ENCODE data around the gene PRKAR1A.

PRKAR1A gene

DNA sequence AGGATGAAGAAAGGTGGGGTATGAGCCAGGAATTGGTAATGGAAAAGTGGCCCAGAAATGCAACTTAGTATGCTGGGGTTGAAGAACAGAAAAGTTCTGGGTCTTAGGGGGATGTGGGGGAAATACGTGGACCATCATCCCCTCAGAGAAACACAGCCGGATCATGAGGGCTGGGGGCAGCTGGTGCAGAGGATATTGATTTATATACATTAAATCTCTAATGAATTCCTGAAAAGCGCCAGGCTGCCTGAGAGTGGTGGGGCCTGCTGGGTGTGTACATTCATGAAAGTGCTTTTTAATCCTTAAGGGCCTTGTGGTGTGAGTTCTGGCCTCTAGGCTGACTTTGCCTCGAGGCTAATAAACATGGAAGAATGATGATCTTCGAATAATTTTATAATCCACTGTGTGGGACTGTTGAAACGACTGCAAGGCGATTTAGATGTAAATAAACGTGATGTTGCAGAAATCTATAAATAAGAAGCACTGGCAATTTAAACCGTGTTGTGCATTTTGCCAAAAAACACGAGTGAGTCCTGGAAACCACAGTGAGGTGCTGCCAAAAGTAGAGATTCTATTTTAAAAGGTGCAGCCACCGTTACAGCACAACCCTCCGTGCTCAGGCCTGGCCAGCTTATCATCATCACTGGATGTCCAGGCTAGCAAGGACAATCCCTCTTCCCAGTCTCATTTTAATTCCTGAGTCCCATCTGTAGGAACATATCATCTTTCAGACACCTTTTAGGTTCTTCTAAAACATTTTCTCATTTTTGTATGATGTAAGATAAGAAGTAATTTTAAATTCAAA is 32.1 kb downstream of the PRKAR1A start:
- no peak for DNase-seq

DNA sequence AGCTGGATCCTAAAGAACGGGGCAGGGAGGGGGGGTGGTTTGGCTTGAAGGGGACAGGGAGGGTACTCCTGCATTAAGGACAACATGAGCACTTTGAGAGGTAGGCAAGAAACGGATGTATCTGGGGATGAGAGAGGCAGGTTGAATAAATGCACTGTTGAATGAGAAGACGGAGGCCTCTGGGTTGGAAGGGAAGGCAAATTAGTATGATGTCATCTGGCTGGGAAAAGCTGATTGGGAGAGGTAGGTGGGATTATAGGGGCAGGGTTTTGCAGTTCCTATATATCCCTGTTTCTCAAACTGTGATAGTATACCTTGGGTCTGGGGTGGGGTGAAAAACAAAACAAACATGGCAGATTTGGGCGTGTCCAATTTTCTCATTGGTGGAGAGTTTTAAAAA is 44.3 kb downstream of the PRKAR1A start:
- no peak for DNase-seq

DNA sequence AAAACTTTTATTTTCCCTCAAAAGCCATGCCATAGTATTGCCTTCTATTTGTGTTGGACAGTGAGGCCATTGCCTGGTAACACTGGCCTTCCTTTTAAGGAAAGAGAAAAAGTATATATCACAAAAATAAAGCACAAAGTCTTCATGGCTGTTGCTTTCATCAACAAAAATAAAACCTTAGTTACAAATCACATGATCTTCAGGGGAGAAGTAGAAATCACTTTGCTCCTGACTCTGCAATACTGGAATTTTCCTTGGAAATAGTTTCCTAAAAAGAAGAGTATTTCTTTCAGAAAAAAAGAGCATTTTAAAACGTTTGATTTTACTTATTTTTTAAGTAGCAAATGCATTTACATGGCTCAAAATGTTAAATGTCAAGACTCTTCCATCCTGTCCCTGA is 47.1 kb downstream of the PRKAR1A start:
- no peak for DNase-seq

DNA sequence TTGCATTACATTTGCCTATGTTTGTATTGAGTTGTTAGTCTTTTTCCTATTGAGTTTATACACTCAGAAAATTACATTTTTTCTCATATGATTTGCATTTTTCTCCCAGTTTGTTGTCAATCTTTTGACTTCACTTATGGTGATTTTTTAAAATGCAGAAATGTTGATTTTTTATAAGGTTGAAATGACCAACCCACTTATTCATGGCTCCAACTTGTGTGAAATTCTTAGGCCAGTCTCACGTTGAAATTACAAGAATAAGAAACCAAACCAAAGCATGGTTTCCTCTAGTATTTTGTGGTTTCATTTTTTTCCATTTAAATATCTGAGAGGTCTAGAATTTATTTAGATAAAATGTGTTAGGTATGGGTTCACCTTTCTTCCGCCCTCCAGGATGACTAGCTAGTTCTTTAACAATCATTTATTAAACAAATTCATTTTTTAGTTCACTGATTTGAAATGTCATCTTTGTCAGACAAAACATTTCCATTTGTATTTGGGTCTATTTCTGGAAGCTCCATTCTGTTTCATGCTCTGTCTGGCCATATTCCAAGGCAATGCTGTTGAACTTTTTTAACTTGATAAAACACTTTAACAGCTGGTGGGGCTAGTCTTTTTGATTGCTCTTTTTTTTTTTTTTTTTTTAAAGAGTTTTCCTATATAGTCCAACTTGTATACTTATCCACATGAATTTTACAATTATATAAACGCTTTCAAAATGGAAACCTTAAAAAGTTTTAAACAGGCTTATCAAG is 48.9 kb downstream of the PRKAR1A start:
- peak; percentile 39 for DNase-seq

DNA sequence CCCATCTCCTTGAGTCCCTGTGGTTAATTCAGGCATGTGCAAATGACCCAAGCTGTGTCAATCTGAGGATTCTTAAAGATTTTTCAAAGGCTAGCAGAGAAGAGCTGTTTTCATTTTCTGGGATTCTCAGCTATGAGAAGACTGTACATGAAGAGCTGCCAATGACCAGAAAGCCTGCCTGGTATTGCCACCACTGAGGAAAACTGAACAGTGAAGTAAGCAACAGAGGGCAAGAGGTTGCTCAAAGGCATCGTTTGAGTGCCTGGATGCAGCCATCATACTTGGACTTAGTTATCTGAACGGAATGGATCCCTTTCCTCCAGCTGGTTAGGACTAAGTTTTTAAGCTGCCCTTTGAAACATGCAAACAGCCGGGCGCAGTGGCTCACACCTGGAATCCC is 50.5 kb downstream of the PRKAR1A start:
- no peak for DNase-seq

DNA sequence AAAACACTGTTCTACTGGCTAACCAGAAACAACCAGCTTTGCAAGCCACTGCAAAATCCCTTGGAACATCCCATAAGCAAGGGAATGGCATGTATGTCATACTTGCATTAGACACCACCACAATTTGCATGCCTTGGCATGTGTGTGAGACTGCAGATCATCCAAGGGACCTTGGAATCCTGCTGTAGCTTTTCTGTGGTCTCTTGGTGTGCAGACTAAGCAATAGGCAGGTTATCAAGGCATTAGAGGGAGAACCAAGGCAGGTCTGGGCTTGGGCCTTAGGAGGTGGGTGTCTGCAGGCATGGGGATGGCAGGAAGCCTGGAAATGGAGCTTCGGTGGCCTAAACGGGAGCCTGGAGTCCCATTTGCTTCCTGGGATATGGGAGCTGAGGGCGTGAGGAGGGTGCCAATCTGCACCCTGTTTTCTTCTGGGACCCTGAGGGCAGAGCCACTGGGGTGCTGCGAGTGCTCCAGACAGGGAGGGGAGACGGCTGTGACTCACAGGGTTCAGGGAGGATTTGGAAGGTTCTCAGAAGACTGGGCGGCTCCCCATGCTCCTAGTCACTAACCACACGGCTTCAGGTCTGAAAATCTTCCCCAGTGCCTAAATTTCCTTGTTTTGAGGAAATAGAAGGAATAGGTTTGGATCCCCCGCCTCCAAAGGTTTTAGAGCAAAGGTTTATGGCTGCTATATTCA is 52.3 kb downstream of the PRKAR1A start:
- no peak for DNase-seq

DNA sequence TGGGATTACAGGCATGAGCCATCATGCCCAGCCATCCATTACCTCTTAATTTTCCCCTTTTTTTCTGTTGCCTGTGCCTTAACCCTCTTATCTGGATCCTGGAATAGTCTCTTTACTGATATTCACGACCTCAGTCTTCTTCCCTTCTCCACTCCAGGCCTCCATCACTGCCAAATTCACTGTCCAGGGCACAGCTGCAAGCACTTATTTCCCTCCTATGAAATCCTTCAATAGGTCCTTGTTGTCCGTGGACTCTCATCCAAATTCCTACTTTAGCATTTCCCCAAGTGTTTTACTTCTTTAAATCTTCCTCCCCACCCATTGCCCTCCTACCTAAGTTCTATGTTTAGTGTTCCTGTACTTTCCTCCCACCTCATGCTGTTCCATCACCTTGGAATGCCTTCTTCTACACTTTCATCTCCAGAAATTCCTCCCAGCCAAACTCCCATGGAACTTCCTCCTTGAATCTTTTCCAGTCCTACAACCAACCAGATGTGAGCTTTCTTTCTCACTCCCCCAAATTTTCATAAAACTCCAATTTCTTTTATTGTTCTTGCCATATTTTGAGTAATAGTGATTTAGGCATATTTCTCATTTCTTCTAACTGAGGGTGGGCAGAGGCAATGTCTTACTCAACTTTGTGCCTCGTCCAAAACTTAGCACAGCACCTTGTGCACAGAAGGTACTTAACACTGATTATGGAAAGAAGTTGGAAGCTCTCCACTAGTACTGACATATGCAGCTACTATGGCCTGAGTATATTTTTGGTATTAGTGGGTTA is 53.6 kb downstream of the PRKAR1A start:
- no peak for DNase-seq

DNA sequence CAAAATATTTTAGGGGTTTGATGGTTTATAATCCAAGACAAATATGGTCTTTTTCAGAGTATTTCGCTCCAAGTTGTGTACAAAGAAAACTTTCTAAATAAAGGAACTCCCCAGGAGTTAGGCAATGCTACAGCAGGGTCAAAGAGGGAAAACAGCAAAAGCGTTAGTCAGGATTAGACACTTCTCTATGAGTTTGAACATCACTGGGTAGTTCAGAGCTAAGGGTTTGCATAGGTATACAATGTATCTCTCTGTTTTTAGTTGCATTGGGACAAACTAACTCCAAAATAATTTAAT is 54.2 kb downstream of the PRKAR1A start:
- no peak for DNase-seq

DNA sequence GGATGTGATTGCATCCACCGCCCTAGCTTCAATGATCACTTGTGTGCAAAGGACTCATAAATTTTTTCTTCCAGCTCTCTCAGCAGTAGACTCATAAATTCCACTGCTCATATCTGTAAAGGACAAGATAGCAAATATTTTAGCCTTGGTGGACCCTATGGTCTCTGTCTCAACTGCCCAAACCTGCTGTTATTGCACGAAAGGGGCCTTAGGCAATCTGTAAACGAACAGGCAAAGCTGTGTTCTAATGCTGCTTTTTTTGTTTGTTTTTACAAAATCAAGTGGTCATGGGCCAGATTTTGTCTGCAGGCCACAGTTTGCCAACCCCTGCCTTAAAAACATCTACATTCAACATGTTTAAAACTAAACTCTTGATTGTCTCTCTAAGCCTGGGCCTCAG is 54.8 kb downstream of the PRKAR1A start:
- DNase-seq = no peak

DNA sequence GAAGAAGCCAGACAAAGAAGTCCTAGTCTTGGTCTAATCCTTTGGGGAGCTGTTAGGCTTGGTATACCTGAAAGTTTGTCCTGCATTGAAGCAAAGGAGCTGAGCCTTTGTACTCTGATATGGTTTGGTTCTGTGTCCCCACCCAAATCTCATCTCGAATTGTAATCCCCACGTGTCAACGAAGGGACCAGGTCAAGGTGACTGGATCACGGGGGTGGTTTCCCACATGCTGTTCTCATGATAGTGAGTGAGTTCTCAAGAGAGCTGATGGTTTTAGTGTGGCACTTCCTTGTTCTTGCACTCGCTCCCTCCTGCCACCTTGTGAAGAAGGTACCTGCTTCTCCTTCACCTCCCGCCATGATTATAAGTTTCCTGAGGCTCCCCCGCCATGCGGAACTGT is 55.4 kb downstream of the PRKAR1A start:
- DNase-seq = no peak

DNA sequence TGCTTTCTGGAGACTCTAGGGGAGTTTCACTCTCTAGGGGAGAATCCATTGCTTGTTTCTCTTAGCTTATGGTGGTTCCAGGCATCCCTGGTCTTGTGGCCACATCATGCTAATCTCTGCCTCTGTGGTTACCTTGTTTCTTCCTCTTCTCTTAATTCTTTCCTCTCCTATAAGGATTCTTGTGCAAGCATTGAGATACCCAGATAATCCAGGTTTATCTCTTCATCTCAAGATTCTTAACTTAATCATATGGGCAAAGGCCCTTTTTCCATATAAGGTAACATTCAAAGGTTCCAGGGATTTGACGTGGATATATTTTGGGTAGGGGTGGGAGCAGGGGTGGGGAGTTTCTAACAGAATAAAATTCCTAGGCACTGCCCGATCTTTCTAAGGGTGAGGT is 56.4 kb downstream of the PRKAR1A start:
- no peak for DNase-seq

DNA sequence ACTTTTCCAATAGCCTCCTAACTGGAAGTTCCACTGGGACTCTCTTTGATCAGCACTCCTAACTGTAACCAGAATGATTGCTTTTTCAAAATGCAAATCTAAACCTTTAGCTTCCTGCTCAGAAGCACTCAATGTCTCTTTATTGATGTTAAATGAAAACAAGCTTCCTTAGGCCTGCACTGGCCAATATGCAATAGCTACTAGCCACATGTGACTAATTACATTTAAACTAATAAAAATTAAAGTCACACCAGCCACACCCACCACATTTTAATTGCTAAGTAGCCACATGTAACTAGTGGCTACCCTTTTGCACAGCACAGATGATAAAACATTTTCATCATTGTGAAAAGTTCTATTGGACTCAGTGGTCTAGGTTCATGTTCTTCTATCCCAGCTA is 57.1 kb downstream of the PRKAR1A start:
- no peak for DNase-seq

DNA sequence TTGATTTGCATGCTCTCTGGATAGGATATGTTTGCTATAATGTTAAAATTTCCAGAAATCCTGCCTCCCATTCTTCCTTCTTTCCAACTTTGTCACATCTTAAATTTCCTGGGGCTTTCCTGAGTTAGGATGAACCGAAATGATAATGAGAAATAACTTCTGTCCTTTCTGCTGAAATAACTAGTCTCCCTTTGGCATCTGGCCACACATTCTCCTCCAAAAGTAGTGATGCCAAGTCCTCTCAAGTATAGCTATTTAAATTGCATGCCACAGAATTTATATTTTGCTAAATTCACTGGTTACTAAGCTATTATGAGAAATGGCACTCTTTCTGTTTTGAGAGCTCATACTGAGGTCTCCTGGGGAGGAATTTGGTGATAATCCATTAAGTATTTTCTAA is 58.3 kb downstream of the PRKAR1A start:
- peak; percentile 61 for DNase-seq

DNA sequence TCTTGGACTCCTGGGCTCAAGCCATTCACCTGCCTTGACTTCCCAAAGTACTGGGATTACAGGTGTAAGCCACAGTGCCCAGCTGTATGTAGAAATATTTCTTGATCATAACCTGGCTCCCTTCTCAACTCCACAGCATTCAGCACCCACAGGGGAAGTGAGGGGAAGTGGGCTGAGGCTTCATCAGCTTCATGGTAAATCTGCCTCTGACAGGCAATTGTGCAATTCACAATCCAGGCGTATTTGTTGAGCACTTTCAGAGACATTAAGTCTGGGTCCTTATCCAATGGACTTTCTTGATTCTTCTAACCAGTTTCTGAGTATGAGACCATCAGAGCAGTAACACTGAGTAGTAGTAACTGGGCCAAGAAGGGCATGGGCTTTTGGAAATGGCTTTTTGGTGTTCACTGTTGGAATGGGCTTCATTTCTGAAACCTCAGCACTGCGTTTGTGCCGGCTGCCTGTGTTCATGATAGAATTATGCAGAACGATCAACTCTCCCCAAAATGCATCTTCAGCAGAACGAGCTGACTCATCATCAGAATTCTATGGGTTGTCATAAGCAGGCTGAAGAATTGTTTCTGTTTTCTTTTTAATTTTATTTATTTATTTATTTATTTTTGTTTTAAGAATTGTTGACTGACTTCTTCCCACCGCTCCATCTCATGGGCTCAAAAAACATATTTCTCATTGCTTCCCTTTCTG is 60.1 kb downstream of the PRKAR1A start:
- DNase-seq = peak; percentile 72

DNA sequence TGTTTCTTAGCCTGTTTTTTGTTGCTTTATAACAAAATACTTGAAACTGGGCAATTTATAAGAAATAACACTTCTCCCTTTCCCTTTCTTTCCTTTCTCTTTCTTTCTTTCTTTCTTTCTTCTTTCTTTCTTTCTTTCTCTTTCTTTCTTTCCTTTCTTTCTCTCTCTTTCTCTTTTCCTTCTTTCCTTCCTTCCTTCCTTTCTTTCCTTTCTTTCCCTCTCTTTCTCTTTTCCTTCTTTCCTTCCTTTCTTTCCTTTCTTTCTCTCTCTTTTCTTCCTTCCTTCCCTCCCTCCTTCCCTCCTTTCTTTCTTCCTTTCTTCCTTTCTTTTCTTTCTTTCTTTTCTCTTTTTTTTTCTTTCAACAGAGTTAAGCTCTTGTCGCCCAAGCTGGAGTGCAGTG is 61.1 kb downstream of the PRKAR1A start:
- DNase-seq = no peak

DNA sequence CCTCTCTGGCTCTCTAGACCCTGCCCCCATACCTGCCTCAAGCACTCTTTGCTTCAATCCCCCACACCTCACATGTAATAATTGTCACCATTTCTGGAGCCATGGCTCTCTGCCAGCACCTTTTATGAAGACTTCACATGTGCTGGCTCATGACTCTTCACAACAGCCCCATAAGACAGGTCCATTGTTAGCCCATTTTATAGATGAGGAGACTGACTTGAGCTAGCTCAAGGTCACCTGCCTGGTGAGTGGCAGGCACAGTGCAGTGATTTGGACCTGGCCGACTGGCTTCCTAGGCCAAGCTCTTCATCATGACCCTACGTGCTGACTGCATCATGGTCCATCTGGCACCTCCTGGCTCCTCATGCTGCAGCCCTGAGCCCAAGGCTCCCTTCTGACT is 63.9 kb downstream of the PRKAR1A start:
- DNase-seq = peak; percentile 80

DNA sequence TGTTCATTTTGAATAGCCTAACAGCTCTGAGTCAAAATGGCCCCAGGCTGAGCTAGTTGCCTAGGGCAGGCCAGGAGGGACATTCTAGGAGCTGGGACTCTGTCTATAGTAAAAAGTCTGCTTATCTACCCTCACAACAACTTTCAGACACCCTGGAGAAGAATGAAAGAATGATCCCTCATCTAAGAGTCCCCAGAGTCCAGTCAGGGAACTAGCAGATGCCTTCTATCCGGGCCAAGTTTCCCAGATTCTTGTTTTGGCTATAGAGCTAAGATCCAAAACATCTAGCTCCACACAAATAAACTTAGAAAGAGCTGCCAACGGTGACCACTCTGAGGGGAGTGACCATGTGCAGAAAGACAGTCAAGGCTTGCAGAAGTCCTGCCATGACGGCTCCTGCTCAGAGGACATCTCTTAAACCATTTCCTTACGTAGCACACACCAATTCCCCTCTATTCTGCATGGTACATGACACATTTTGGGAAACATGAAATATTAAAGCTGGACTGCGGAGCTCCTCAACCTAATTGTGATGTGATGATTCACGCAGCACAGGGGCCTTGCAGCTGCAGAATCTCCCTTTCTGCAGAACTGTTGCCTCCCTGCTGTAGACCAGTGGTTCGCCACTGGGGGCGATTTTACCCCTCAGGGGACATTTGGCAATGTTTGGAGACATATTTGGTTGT is 64.7 kb downstream of the PRKAR1A start:
- DNase-seq = peak; percentile 55

DNA sequence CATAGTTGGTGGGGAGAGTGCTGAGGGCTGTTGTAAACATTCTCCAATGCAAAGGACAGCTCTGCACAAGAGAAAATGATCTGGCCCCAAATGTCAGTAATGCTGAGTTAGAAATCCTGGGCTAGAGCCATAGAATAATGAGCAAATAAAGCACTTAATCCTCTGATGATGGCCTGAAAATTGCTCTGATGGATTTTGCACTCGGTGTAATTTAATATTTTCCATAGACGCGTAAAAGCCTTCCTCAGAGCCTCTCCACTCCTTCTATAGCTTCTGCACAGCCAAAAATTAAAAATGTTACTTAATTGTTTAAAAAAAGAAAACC is 65.2 kb downstream of the PRKAR1A start:
- no peak for DNase-seq

DNA sequence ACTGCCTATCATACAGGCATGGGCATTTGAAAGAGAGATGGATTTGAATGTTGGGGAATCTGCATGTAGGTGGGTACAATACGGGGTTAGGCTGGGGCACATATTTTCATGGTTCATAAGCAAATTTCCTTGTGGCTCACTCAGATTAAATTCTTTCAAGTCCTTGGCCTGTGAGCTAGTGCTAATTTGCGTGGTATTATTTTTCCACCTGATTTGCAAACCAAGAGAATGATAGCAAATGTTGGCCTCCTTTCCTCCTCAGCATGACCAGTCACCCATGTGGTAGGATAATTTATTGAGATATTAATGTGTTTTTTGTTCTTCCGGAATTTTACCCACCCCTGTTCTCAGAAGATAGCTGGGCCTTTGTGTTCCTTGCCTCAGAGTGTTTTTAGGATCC is 66.0 kb downstream of the PRKAR1A start:
- DNase-seq = no peak

DNA sequence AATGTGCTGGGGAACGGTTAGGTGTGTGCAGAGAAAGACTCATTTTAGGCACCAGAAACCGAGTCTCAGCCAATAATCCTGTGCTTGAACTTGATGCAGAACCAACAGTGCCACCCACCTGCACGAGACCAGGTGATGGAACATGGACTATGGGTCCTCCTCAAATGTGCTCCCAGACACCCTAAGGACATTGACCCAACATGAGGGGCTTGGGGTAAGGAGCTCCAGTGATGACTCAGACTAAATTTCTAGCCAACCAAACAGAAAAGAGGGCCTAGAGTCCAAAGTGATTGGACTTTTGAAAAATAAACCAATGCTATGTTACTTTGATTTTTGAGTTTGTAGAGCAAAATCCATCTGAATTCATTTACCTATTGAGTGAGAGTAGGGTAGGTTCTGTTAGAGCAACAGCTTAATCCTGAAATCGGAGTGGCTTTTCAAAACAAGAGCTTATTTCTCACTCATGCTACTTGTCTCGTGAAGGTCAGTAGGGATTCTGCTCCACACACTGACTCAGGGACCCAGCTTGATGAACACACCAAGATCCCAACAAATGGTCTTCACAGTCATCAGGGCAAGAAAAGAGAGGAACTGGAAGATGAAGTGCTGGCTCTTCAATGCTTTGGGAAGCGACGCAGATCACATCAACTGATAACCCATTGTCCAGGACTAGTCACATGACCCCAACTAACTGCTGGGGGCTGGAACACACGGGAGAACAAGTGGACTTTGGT is 67.1 kb downstream of the PRKAR1A start:
- DNase-seq = no peak

DNA sequence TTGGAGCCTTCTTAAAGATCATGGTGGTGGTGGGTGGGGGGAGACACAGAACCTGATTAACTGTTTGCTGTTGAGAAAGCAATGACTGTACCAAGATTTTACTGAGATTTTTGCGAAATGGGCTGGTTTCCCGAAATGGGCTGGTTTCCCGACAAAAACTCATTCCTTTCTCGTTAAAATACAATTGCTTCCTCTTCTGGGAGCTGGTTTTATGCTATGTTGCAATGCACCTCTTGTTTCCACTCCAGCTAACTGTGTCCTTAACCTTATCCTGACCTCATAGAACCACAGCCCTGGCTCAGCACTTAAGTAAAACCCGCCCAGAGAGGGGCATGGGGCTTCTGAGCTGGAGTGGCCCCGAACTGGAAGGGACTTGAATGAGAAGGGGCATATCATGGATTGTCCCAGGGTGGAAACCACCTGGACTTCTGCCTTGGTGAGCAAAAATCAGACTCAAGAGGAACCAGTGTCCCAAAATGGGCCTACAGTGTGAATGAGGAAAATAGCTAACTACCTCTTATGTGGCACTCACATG is 68.1 kb downstream of the PRKAR1A start:
- DNase-seq = peak; percentile 62
